Ureter (tissue), 1 donor: ENCODE data around the gene TMEM87B. TPM values are rescaled to one million over a fixed set of nuclear protein-coding genes. Genes with fewer than 3 reads are reported as not detected.
"Not testable (repeated sequence)": the region's sequence is repeated elsewhere in the genome, so short reads cannot be mapped to it uniquely, and the experiment has no call there.

Experiments used
- DNase-seq: peaks from one replicate; pipeline ENCODE4 v3.0.0-alpha.2; 2020; ENCODE audit warnings: low spot score
- total RNA-seq: library from RNA; stranded (reverse); gene quantifications from one replicate; pipeline ENCODE4 v1.2.4, GENCODE V29; 2023
- donor health status: DM: yes; HTN: yes; CAD: no.

TMEM87B gene
- total RNA-seq, 1 donor from 2014 or later, result 51.0 TPM

- no peak for DNase-seq
Observed at GRCh38 chr2:112073875-112074274, 18.8 kb downstream of the TMEM87B start.

DNA sequence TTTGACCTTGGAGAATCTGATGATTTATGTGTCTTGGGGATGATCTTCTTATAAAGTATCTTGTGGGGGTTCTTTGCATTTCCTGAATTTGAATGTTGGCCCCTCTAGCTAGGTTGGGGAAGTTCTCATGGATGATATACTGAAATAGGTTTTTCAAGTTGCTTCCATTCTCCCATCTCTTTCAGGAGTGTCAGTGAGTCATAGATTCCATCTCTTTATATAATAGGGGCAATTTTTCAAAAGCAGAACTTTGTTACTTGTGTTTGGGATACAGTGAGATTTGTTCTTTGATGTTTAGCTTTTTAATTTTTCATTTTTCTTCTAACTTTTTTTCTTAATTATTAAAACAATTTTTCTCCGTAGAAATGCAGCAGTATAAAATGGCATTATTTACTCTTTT is 19.4 kb downstream of the TMEM87B start:
- no peak for DNase-seq

DNA sequence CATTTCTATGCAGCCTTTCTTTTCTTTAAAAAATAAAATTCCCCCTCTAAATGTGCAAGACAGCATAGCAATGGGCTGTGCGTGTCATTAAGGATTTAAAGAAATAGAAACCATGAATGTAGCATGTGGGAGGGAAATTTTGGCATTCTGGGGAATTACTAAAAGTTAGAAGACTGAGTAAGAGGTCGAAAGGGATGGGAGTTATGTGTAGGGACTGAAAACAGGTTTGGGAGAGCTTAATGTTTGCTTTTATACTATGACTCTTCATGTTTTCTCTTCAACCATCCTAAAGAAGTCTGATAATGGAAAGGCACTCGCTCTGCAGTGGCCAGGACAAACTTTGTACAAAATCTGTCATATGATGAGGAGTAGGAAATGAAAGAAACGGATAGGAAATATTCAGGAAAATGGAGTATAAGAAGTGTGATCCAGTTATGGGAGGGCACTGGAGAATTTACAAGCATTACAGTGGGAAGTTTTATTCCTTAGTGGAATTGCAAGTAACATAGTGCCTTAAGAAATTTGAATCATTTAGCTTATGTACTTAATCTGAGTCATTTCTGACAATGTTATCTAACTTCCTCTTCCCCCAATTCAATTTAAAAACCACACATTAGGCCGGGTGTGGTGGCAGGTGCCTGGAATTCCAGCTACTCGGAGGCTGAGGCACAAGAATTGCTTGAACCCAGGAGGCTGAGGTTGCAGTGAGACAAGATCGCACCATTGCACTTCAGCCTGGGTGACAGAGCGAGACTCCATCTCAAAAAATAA is 20.6 kb downstream of the TMEM87B start:
- DNase-seq, result no peak

GRCh38 chr2:112077814-112078213 is 22.7 kb downstream of the TMEM87B start:
- DNase-seq, result no peak

DNA sequence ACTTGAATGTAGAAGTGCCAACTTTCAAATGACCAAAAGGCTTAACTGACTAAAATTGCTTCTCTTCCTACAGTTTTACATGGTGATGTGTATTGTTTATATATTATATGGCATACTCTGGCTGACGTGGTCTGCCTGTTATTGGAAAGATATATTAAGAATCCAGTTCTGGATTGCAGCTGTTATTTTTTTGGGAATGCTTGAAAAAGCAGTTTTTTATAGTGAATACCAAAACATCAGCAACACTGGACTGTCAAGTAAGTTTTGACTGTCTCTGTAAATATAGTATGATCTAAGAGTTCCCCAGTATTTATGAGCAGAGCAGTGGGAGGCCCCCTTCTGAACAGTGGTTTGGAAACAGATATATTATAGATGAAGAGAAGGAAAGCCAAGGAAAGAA is 26.2 kb downstream of the TMEM87B start:
- DNase-seq, result no peak

DNA sequence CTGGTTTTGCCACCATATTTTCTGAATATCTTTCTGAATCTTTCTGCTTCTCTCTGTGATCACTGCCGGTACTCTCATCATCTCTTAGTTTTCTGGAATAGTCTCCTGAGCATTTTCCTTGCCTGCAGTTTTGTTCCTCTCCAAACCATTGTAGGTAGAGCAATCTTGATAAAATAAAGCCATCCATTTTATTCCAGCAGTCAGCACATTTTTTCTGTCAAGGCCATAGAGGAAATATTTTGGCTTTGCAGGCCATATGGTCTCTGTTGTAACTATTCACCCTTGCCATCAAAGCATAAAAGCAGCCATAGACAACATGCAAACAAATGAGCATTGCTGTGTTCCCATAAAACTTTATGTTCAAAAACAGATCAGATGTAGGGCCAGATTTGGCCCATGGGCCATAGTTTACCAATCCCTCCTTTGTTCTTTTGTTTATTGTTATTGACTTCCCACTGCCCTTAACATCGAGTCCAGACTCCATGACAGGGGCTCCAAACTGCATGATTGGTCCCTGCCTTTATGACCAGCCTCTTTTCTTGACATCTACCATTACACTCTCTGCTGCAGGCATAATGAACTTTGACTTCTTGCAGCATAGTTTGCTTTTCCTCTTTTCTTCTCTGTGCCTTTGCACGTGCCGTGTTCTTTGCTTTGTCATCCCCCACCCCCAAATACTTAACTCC is 29.8 kb downstream of the TMEM87B start:
- no peak for DNase-seq

DNA sequence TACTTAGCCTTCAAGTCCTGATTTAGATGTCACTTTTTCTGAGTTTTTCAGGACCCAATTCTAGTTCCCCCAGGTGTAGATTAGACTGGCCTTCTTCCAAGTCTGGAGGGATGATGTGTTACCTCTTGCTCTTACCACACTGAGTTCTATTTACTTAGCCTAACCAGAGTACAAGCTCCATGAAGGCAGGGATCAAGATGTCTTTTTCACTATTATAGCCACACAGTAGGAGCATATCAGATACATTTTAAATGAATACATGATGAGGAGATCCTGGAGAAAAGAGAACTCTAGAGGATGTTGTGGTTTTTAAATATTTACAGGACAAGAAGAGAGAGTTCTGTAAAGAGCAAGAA is 30.3 kb downstream of the TMEM87B start:
- no peak for DNase-seq

DNA sequence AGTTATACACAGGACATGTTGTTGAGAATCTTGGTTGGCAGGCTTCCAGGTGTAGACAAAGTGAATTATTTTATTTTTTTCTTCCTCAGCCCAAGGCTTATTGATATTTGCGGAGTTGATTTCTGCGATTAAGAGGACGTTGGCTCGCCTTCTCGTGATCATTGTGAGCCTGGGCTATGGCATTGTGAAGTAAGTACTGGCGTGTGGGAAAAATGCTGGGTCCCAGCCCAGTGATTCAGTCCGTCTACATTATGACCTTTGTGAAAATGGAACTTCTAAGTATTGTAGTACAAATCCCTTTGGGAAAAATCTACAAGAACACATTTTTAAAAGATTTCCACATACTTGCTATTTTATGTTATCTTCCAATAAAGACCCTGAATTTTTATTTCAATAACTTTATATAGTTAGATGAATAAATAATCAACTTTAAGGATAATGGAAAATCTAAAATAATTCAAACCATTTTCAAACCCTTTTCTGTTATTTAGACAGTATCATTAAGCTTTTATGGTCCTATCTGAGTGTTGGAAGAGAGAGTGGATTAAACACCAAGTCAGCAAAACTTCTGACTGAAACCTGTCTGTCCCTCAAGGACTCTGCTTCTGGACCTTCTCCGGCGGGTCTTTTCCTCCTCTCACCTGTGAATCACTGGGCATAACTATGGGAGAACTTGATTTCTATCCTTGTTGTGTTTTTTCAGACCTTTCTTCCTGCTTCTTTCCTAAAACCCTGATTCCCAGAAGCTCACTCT is 31.0 kb downstream of the TMEM87B start:
- no peak for DNase-seq

DNA sequence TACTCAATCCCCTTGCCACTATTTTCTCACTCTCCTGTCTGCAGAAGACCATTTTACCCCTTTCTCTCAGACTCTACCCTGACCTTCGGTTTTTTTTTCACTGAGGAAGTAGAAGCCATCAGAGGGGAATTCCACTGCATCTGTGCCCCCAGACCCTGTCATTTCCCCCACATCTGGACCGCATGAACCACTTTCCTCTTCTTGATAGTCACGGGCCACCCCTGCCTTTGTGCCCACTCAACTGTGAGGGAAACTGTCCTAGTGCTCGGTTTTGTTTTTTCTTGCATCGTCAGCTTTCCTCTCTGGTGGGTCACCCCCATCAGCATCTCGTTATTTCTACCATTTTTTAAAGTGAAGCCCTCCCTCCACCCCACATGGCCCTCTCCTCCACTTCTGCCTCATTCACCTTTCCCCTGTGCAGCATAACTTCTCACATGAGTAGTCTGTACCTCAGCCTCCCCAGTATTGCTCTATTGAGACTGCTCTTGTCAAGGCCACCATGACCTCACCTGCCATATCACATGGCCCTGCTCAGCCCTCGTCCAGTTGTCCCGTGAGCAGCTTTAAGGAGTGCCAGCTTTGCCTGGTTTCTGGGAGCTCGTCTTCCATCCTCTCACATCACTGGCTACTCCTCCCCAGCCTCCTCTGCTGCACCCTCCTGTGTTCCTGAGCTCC is 32.4 kb downstream of the TMEM87B start:
- no peak for DNase-seq

DNA sequence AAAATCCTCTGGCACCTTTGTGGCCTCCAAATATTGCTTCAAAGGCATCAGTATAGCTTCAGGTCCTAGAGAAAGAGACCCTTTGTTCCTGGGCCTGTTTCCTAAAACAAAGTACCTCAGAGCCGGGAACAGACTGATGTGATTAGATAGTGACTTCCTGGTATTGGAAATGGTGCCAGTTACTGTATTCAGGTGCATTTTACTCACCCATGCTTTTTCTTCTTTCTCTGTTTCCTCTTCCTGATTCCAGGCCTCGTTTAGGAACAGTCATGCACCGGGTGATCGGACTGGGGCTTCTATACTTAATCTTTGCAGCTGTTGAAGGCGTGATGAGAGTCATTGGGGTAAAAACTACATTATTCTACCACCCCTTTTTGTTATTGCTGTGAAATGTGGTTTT is 34.3 kb downstream of the TMEM87B start:
- DNase-seq, result no peak

DNA sequence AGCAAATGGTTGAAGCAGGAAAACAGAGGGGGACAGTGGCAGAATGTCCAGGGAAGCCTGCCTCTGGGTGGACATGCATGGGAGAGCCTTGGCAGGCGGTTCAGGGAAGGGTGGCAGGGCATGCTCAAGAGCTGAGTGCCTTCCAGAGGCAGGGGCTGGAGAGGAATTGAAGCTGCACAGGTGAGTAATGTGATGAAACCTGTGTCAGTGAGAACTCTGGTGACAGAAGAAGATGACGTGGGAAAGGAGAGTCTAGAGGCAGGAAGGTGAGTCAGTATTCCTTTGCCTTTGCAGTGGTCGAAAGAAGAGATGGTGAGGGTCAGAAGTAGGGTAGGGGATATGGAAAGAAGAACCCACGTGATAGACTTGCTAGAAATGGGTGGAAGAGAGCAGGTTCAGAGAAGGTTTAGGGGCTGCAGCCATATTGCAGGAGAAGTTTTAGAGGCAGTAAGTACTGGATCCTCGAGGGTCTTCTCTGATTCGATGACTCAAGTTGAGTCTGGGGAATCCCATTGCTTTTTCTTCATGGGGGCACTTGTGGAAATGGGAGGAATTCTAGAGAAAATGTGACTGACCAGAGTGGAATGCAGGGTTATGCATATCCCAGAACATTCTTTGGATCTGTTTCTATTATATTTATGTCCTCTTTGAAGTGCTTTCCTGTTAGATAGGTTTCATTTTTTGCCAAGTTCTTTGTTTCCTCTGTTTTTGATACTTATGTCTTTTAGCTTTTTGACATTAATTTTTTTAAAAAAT is 37.4 kb downstream of the TMEM87B start:
- DNase-seq, result no peak

GRCh38 chr2:112093216-112093615 is 38.1 kb downstream of the TMEM87B start:
- DNase-seq, result no peak

DNA sequence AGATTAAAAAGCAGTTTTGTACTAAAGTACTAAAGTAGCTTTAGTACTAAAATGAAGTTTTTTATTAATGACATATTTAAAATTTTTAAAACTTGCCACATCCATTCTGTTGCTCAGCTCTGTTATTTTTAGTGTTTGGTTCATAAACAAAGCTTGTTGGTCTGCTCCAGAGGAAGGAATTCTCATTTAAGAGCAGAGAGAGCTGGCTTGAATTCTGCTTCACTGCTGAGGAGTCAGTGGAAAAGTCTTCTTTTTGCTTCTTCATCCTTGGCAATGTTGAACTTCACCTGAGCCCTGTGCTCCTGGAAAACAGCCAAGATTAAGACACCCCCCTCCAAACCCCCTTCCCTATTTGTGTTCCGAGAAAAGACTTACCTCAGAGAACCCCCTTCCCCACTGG is 40.6 kb downstream of the TMEM87B start:
- DNase-seq, result no peak

DNA sequence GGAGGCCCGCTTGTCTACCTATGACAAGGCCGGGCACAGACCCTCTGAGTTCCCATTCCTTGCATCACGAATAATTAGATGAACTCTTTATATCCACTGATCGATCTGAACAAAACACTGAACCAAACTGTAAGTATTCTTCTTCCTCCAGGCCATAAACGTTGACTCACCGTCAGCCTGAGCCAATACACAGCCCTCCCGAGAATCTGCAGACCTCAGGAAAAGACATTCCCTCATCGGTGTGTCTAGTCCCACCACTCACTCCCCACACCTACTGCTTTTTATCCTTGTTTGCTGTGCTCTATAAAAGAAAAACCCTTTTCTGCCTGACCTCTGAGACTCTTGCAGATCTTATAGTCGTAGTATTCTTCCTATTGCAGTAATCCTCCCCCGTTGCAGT is 41.0 kb downstream of the TMEM87B start:
- DNase-seq, result no peak

DNA sequence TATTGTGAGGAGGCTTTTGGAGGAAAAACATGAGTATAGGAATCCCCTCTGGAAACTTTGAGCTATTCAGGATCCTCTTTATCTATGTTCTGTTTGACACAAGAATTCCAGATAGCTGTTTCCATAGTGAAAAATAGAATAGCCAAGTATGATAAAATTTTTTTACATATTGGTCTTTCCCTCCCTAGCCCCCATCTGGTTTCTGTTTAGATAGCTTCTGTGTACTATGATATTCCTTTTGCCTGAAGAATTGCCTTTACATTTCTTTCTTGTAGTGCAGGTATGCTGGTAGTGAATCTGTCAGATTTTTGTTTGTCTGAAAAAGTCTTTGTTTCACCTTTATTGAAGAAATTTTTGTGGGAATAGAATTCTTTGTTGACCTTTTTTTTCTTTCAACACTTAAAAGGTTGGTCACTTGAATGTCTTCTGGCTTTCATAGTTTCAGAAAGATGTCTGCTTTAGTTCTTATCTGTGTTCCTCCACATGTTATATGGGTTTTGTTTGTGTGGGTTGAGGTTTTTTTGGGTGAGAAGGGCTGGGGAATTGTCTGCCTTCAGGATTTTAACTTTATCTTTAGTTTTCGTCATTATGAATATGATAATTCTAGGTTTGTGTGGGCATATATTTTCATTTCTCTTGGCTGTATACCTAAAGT is 53.2 kb downstream of the TMEM87B start:
- DNase-seq, result no peak

GRCh38 chr2:112109278-112109677 is 54.2 kb downstream of the TMEM87B start:
- DNase-seq, result no peak

GRCh38 chr2:112110966-112111365 is 55.9 kb downstream of the TMEM87B start:
- DNase-seq, result no peak

DNA sequence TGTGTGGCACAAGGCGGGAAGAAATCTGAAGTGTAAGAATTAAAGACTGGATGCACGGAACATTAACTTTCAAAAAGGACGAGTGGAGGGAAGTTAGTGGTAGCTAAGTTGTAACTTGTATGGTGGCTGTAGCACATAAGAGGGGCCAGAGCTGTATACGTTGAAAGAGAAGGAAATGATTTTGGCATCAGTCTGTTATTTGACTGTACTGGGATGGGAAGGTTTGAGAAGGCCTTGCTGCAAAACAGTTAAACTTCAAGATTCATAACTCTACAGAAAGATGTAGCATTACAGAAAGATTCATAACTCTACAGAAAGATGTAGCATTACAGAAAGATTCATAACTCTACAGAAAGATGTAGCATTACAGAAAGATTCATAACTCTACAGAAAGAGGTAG is 58.3 kb downstream of the TMEM87B start:
- DNase-seq, result not testable (repeated sequence)

DNA sequence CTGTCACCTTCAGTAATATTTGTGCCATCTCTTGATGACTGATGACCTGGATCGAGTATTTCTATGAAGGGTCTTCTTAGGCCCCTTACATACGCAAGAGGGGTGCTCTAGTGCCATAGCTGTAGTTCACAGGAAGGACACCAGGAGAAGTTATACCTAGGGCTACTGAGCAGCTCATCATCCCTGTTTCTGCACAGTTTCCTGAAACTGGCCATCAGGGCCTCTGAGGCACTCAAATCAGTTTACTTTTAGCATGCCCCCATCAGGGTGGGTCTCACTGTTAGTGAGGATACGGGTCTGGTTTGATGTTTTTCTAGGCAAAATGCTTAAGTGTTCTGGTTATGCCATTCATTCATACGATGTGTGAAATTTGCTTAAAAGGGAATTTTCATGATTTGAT is 63.1 kb downstream of the TMEM87B start:
- DNase-seq, result no peak

- no peak for DNase-seq
Observed at GRCh38 chr2:112121682-112122254, 66.7 kb downstream of the TMEM87B start.

DNA sequence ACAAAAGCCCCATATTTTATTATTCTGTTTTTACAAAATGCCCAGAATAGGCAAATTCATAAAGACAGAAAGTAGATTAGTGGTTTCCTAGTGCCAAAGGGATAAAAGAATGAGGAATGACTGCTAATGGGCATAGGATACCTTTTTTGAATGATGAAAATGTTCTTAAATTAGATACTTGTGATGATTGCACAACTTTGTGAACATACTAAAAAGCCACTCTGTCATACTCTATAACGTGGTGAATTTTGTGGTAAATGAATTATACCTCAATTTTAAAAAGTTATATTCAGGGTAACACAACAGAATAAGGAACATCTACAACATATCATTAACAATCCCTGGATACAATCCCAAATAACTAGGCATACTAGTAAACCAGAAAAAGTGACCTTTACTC is 74.0 kb downstream of the TMEM87B start:
- DNase-seq, result no peak
